Thyroid gland (tissue), 4 donors: ENCODE measurements around the gene RAB11FIP3. TPM values are rescaled to one million over a fixed set of nuclear protein-coding genes. Genes with fewer than 3 reads are reported as not detected.
"Not testable (repeated sequence)": the region's sequence is repeated elsewhere in the genome, so short reads cannot be mapped to it uniquely, and the experiment has no call there.

ENCODE experiments used
- DNase-seq, 2 donors: peaks; one replicate each; pipeline ENCODE4 v3.0.0-alpha.2; 2019
- H3K27ac ChIP-seq, 3 donors: fragments of 200-600 bp; sonication (generic); 1 replicate in 2 of 3; 2 replicates in 1 of 3; pipeline ENCODE4 v1.5.1; 2016 to 2019; ENCODE audit warnings: mild to moderate bottlenecking in 1 of 3, moderate library complexity in 1 of 3
- H3K27me3 ChIP-seq: fragments of 200-600 bp; sonication (generic); one replicate; pipeline ENCODE4 v1.5.1; 2019
- H3K36me3 ChIP-seq, 2 donors: fragments of 200-600 bp; sonication (generic); one replicate each; pipeline ENCODE4 v1.5.1; 2016 to 2019
- H3K4me1 ChIP-seq, 2 donors: fragments of 200-600 bp; sonication (generic); one replicate each; pipeline ENCODE4 v1.5.1; 2017 to 2019
- H3K4me3 ChIP-seq, 3 donors: fragments of 200-600 bp; sonication (generic); replicated peaks in 1 of 3; 1 replicate in 2 of 3; 2 replicates in 1 of 3; pipeline ENCODE4 v1.5.1; 2016; ENCODE audit warnings: mild to moderate bottlenecking in 1 of 3
- H3K9me3 ChIP-seq: fragments of 200-600 bp; sonication (generic); one replicate; pipeline ENCODE4 v1.5.1; 2017
- CTCF ChIP-seq, 6 experiments: fragments of 200-600 bp in 3 of 6; fragments of 450-650 bp in 3 of 6; sonication (generic) in 3 of 6; IDR thresholded peaks; one replicate each; pipeline ENCODE4 v1.5.1; 2016 to 2019; ENCODE audit warnings: antibody characterized with exemption in 6 of 6, mild to moderate bottlenecking in 2 of 6, inconsistent platforms in 1 of 6, moderate library complexity in 1 of 6
- POLR2A ChIP-seq, 2 donors: fragments of 450-650 bp; IDR thresholded peaks; one replicate each; pipeline ENCODE4 v1.6.1; 2017; ENCODE audit warnings: antibody characterized with exemption in 2 of 2, mild to moderate bottlenecking in 2 of 2, moderate library complexity in 1 of 2
- WGBS, 2 donors: methylation state at CpG; one replicate each; pipeline ENCODE4 v1.1.5; 2017; 5-methylcytosine and 5-hydroxymethylcytosine counted together
- intact Hi-C: fragments of 100-400 bp; cut with DNase I; formaldehyde crosslinking; loops from one replicate; pipeline ENCODE4 v1.15.1; 2023
- total RNA-seq, 4 donors: library from RNA; depleted of rRNA; stranded (reverse); fragments of >200 nt; gene quantifications; one replicate each; pipeline ENCODE4 v1.2.3, GENCODE V29; 2016

The RAB11FIP3 gene
- total RNA-seq, 4 donors from 2014 or later = 26.6 to 34.3 (median 28.0) TPM

- DNase-seq = peak in 1 of 2 donors; percentile 18
Measured at GRCh38 chr16:476039-476438, 50.6 kb downstream of the RAB11FIP3 start.

GRCh38 chr16:477301-478157, 52.1 kb downstream of the RAB11FIP3 start:
- no peak for DNase-seq
- Histone ChIP-seq H3K36me3 (no peaks in the 10 kb centered on the region), H3K4me1 (no peaks in the 10 kb centered on the region), H3K27me3 (no peaks in the 10 kb centered on the region), H3K9me3 (no peaks in the 10 kb centered on the region), H3K4me3 (no peak overlapping the region), H3K27ac (no peak overlapping the region)
- intact Hi-C loops = no loop called here
- WGBS, 2 donors = 87 to 90% methylated on average over 20 to 22 of the region's 23 CpGs
- TF ChIP-seq CTCF (IDR thresholded peaks at IDR 0.05) (no peak), POLR2A (IDR thresholded peaks at IDR 0.05) (no peak)

More at GRCh38 chr16:476039-476438, 50.6 kb downstream of the RAB11FIP3 start:
- Histone ChIP-seq H3K4me3 (no peak overlapping the region), H3K9me3 (no peaks in the 10 kb centered on the region), H3K27ac (no peak overlapping the region), H3K36me3 (no peaks in the 10 kb centered on the region), H3K4me1 (no peaks in the 10 kb centered on the region), H3K27me3 (no peaks in the 10 kb centered on the region)
- 79 to 87% methylated on average over 5 to 6 of the region's 6 CpGs for WGBS, 2 donors
- intact Hi-C loops = no loop called here
- no peak for TF ChIP-seq CTCF (IDR thresholded peaks at IDR 0.05)
- no peak for TF ChIP-seq POLR2A (IDR thresholded peaks at IDR 0.05)

- H3K27me3 ChIP-seq, H3K27ac ChIP-seq, intact Hi-C loops, DNase-seq, H3K4me1 ChIP-seq, H3K4me3 ChIP-seq, H3K36me3 ChIP-seq, H3K9me3 ChIP-seq: not testable (repeated sequence)
- 89 to 94% methylated on average over 10 of the region's 10 CpGs for WGBS, 2 donors
Measured at GRCh38 chr16:478287-478686, 52.8 kb downstream of the RAB11FIP3 start.

GRCh38 chr16:482468-483185, 57.2 kb downstream of the RAB11FIP3 start:
- DNase-seq = no peak
- Histone ChIP-seq H3K4me1 (no peaks in the 10 kb centered on the region), H3K36me3 (no peaks in the 10 kb centered on the region), H3K4me3 (no peak overlapping the region), H3K27ac (no peak overlapping the region), H3K27me3 (no peaks in the 10 kb centered on the region), H3K9me3 (no peaks in the 10 kb centered on the region)
- no peak for TF ChIP-seq CTCF (IDR thresholded peaks at IDR 0.05)
- no peak for TF ChIP-seq POLR2A (IDR thresholded peaks at IDR 0.05)
- WGBS, 2 donors = 89 to 92% methylated on average over 18 to 21 of the region's 31 CpGs
- intact Hi-C loops = loop anchor here (10.0 kb wide), 1 partner anchor 98 kb away; the partner anchor contains the start of gene PGAP6

- Histone ChIP-seq H3K9me3 (no peaks in the 10 kb centered on the region), H3K27ac (no peak overlapping the region), H3K4me1 (no peaks in the 10 kb centered on the region), H3K27me3 (no peaks in the 10 kb centered on the region), H3K36me3 (no peaks in the 10 kb centered on the region), H3K4me3 (no peak overlapping the region)
- intact Hi-C loops = loop anchor here (10.0 kb wide), 1 partner anchor 99 kb away; the partner anchor contains the start of gene PGAP6
- 76 to 78% methylated on average over 14 of the region's 14 CpGs for WGBS, 2 donors
- DNase-seq = peak in 1 of 2 donors; percentile 9
- TF ChIP-seq POLR2A (IDR thresholded peaks at IDR 0.05) (no peak), CTCF (IDR thresholded peaks at IDR 0.05) (no peak)
Measured at GRCh38 chr16:483341-484075, 58.1 kb downstream of the RAB11FIP3 start.
